RWPE2 (cell line): ENCODE data around the gene ISY1.

Experiments
- ATAC-seq: fragments of 200-7000 bp; cut with Tn5 transposase; 3 replicates; pipeline ENCODE4 v1.9.1; 2021; ENCODE audit warnings: low read depth
- DNase-seq: peaks from one replicate; pipeline ENCODE4 v3.0.0-alpha.2; 2020; ENCODE audit warnings: low spot score
- H3K27ac ChIP-seq: fragments of 450-650 bp; 2 replicates; pipeline ENCODE4 v1.5.1; 2017; ENCODE audit warnings: mild to moderate bottlenecking; ENCODE audit not compliant: poor library complexity, severe bottlenecking
- H3K27me3 ChIP-seq: fragments of 250-450 bp; sonication (Bioruptor Pico); 2 replicates; pipeline ENCODE4 v1.5.1; 2021; ENCODE audit warnings: mild to moderate bottlenecking, moderate library complexity; ENCODE audit not compliant: insufficient read depth, poor library complexity, severe bottlenecking
- H3K36me3 ChIP-seq: fragments of 250-450 bp; sonication (Bioruptor Pico); 2 replicates; pipeline ENCODE4 v1.5.1; 2020; ENCODE audit warnings: low read depth, mild to moderate bottlenecking, moderate library complexity
- H3K4me1 ChIP-seq: fragments of 250-450 bp; sonication (Bioruptor Pico); 2 replicates; pipeline ENCODE4 v1.5.1; 2021; ENCODE audit warnings: mild to moderate bottlenecking, moderate library complexity; ENCODE audit not compliant: insufficient read depth, poor library complexity, severe bottlenecking
- H3K4me3 ChIP-seq: fragments of 250-450 bp; sonication (Bioruptor Pico); 2 replicates; pipeline ENCODE4 v1.5.1; 2021; ENCODE audit warnings: mild to moderate bottlenecking, moderate library complexity; ENCODE audit not compliant: severe bottlenecking
- H3K9me3 ChIP-seq: fragments of 250-450 bp; sonication (Bioruptor Pico); 2 replicates; pipeline ENCODE4 v1.5.1; 2021; ENCODE audit warnings: mild to moderate bottlenecking, moderate library complexity; ENCODE audit not compliant: severe bottlenecking
- CTCF ChIP-seq: fragments of 450-650 bp; IDR thresholded peaks from one replicate; pipeline ENCODE4 v1.5.1; 2017; ENCODE audit warnings: mild to moderate bottlenecking, moderate library complexity; ENCODE audit not compliant: poor library complexity, severe bottlenecking

ISY1 gene

GRCh38 chr3:129131465-129132088 lies 29.3 kb downstream of the ISY1 start:
- ATAC-seq: no peak
- H3K27me3 ChIP-seq: no peaks in the 10 kb centered on the region
- no peaks in the 10 kb centered on the region for H3K4me1 ChIP-seq
- TF ChIP-seq CTCF: no peak
- peaks cover 67% of the 10 kb centered on the region for H3K36me3 ChIP-seq
- H3K27ac ChIP-seq: no peak overlapping the region
- no peaks in the 10 kb centered on the region for H3K9me3 ChIP-seq
- DNase-seq: no peak
- H3K4me3 ChIP-seq: no peak overlapping the region

- no peak for TF ChIP-seq CTCF
- peaks cover 59% of the 10 kb centered on the region for H3K36me3 ChIP-seq
- H3K4me3 ChIP-seq: no peak overlapping the region
- H3K27ac ChIP-seq: no peak overlapping the region
- DNase-seq (no peak), ATAC-seq (no peak)
- H3K27me3 ChIP-seq: no peaks in the 10 kb centered on the region
- H3K9me3 ChIP-seq: no peaks in the 10 kb centered on the region
- no peaks in the 10 kb centered on the region for H3K4me1 ChIP-seq
Observed at GRCh38 chr3:129130291-129130813, 30.5 kb downstream of the ISY1 start.

GRCh38 chr3:129128357-129129155 lies 32.3 kb downstream of the ISY1 start:
- TF ChIP-seq CTCF: no peak
- Histone ChIP-seq H3K4me1 (no peaks in the 10 kb centered on the region), H3K27ac (no peak overlapping the region), H3K4me3 (no peak overlapping the region), H3K36me3 (peaks cover 42% of the 10 kb centered on the region), H3K9me3 (no peaks in the 10 kb centered on the region), H3K27me3 (no peaks in the 10 kb centered on the region)
- no peak for DNase-seq
- ATAC-seq: no peak

GRCh38 chr3:129126726-129127280 lies 34.1 kb downstream of the ISY1 start:
- no peak for TF ChIP-seq CTCF
- ATAC-seq (no peak), DNase-seq (no peak)
- H3K4me1 ChIP-seq: no peaks in the 10 kb centered on the region
- H3K4me3 ChIP-seq: no peak overlapping the region
- peaks cover 25% of the 10 kb centered on the region for H3K36me3 ChIP-seq
- H3K27me3 ChIP-seq: no peaks in the 10 kb centered on the region
- H3K9me3 ChIP-seq: no peaks in the 10 kb centered on the region
- no peak overlapping the region for H3K27ac ChIP-seq
